Trophoblast cell (in vitro differentiated cells and primary cell): ENCODE results near the gene GRAMD1A.

Experiments
- DNase-seq, 2 donors: peaks; one replicate each; pipeline ENCODE4 v3.0.0-alpha.2; 2016
- H2AFZ ChIP-seq: 2 replicates; pipeline ENCODE4 v1.6.1; 2013; ENCODE audit warnings: low read length, moderate library complexity, mild to moderate bottlenecking; ENCODE audit not compliant: insufficient read depth, poor library complexity
- H2AK5ac ChIP-seq: 2 replicates; pipeline ENCODE4 v1.6.1; 2013; ENCODE audit warnings: mild to moderate bottlenecking, low read length
- H2BK120ac ChIP-seq: 2 replicates; pipeline ENCODE4 v1.6.1; 2013; ENCODE audit warnings: low read length, mild to moderate bottlenecking, moderate library complexity; ENCODE audit not compliant: insufficient read depth, poor library complexity
- H2BK12ac ChIP-seq: 2 replicates; pipeline ENCODE4 v1.6.1; 2013; ENCODE audit warnings: mild to moderate bottlenecking, low read length, moderate library complexity
- H2BK5ac ChIP-seq: 2 replicates; pipeline ENCODE4 v1.6.1; 2013; ENCODE audit warnings: low read length, low read depth, moderate library complexity, mild to moderate bottlenecking; ENCODE audit not compliant: poor library complexity
- H3K14ac ChIP-seq: 2 replicates; pipeline ENCODE4 v1.6.1; 2013; ENCODE audit warnings: mild to moderate bottlenecking, low read length
- H3K18ac ChIP-seq: 2 replicates; pipeline ENCODE4 v1.6.1; 2013; ENCODE audit warnings: mild to moderate bottlenecking, low read length
- H3K23ac ChIP-seq: 2 replicates; pipeline ENCODE4 v1.6.1; 2013; ENCODE audit warnings: low read length
- H3K27ac ChIP-seq: 2 replicates; pipeline ENCODE4 v1.5.1; 2013; ENCODE audit warnings: low read depth, mild to moderate bottlenecking, inconsistent platforms, low read length, moderate library complexity
- H3K27me3 ChIP-seq: 2 replicates; pipeline ENCODE4 v1.6.1; 2013; ENCODE audit warnings: inconsistent platforms, mild to moderate bottlenecking, low read length, moderate library complexity; ENCODE audit not compliant: insufficient read depth
- H3K36me3 ChIP-seq, 2 experiments: 1 replicate in 1 of 2; 2 replicates in 1 of 2; pipeline ENCODE4 v1.6.1; 2013; ENCODE audit warnings: low read length in 2 of 2, mild to moderate bottlenecking in 2 of 2, moderate library complexity in 1 of 2; ENCODE audit not compliant: insufficient read depth in 2 of 2, control insufficient read depth in 1 of 2
- H3K4ac ChIP-seq: 2 replicates; pipeline ENCODE4 v1.6.1; 2013; ENCODE audit warnings: low read depth, mild to moderate bottlenecking, low read length, moderate library complexity
- H3K4me1 ChIP-seq, 2 experiments: 1 replicate in 1 of 2; 2 replicates in 1 of 2; pipeline ENCODE4 v1.6.1; 2013; ENCODE audit warnings: low read length in 2 of 2, mild to moderate bottlenecking in 2 of 2, moderate library complexity in 1 of 2; ENCODE audit not compliant: insufficient read depth in 2 of 2, control insufficient read depth in 1 of 2
- H3K4me2 ChIP-seq: 2 replicates; pipeline ENCODE4 v1.6.1; 2013; ENCODE audit warnings: inconsistent platforms, mild to moderate bottlenecking, low read length, moderate library complexity
- H3K4me3 ChIP-seq: 2 replicates; pipeline ENCODE4 v1.5.1; 2013; ENCODE audit warnings: mild to moderate bottlenecking, low read depth, low read length, inconsistent platforms
- H3K79me1 ChIP-seq: one replicate; pipeline ENCODE4 v1.6.1; 2013; ENCODE audit warnings: low read length
- H3K79me2 ChIP-seq: 2 replicates; pipeline ENCODE4 v1.6.1; 2013; ENCODE audit warnings: low read length, mild to moderate bottlenecking; ENCODE audit not compliant: control insufficient read depth, insufficient read depth, poor library complexity
- H3K9ac ChIP-seq: 2 replicates; pipeline ENCODE4 v1.6.1; 2013; ENCODE audit warnings: mild to moderate bottlenecking, low read length
- H3K9me3 ChIP-seq: 2 replicates; pipeline ENCODE4 v1.6.1; 2013; ENCODE audit warnings: low read depth, mild to moderate bottlenecking, control low read depth, inconsistent platforms, low read length; ENCODE audit not compliant: insufficient read depth
- H4K12ac ChIP-seq: 2 replicates; pipeline ENCODE4 v1.6.1; 2013; ENCODE audit warnings: low read depth, mild to moderate bottlenecking, low read length, moderate library complexity
- H4K8ac ChIP-seq: 2 replicates; pipeline ENCODE4 v1.6.1; 2013; ENCODE audit warnings: low read depth, mild to moderate bottlenecking, low read length, moderate library complexity
- H4K91ac ChIP-seq: one replicate; pipeline ENCODE4 v1.6.1; 2013; ENCODE audit warnings: low read depth, mild to moderate bottlenecking, low read length, moderate library complexity
- WGBS: extraction: QIAGEN DNeasy Blood & Tissue Kit; methylation state at CpG from one replicate; pipeline ENCODE4 v1.1.7; 2013; ENCODE audit warnings: missing lambda C conversion rate; ENCODE audit not compliant: insufficient read length, insufficient coverage; ENCODE audit errors: extremely low coverage; 5-methylcytosine and 5-hydroxymethylcytosine counted together

Gene GRAMD1A

GRCh38 chr19:35024095-35024494 lies 24.0 kb downstream of the GRAMD1A start:
- Histone ChIP-seq H3K79me1 (no peaks in the 10 kb centered on the region), H3K9ac (no peak overlapping the region), H3K14ac (no peak overlapping the region), H2AFZ (no peak overlapping the region), H3K27ac (no peak overlapping the region), H3K9me3 (no peaks in the 10 kb centered on the region), H3K4me3 (no peak overlapping the region), H3K4ac (no peak overlapping the region), H3K4me1 (no peaks in the 10 kb centered on the region), H4K12ac (no peak overlapping the region), H3K36me3 (peaks cover 83 to 86% of the 10 kb centered on the region in 2 experiments), H3K23ac (no peak overlapping the region), H3K18ac (no peak overlapping the region), H4K8ac (no peak overlapping the region), H2BK5ac (no peak overlapping the region), H2AK5ac (no peak overlapping the region), H3K79me2 (no peaks in the 10 kb centered on the region), H2BK12ac (no peak overlapping the region), H2BK120ac (no peak overlapping the region), H4K91ac (no peak overlapping the region), H3K27me3 (no peaks in the 10 kb centered on the region), H3K4me2 (no peak overlapping the region)
- no peak for DNase-seq
- no CpG with 5 or more reads among the region's 6 CpGs for WGBS

- Histone ChIP-seq H3K18ac (no peak overlapping the region), H2BK5ac (no peak overlapping the region), H3K36me3 (peaks cover 67 to 70% of the 10 kb centered on the region in 2 experiments), H3K23ac (no peak overlapping the region), H2BK120ac (no peak overlapping the region), H3K9me3 (no peaks in the 10 kb centered on the region), H3K4ac (no peak overlapping the region), H3K14ac (no peak overlapping the region), H3K4me2 (no peak overlapping the region), H3K27ac (no peak overlapping the region), H3K79me2 (no peaks in the 10 kb centered on the region), H2AK5ac (no peak overlapping the region), H2BK12ac (no peak overlapping the region), H3K4me1 (peaks cover 5% of the 10 kb centered on the region in 2 experiments), H4K91ac (no peak overlapping the region), H3K79me1 (no peaks in the 10 kb centered on the region), H3K27me3 (peaks cover 12% of the 10 kb centered on the region), H3K9ac (no peak overlapping the region), H4K12ac (no peak overlapping the region), H3K4me3 (no peak overlapping the region), H2AFZ (no peak overlapping the region), H4K8ac (no peak overlapping the region)
- WGBS: no CpG with 5 or more reads among the region's 21 CpGs
- no peak for DNase-seq
These were observed 25.8 kb downstream of the GRAMD1A start for GRCh38 chr19:35025969-35026368.

DNA sequence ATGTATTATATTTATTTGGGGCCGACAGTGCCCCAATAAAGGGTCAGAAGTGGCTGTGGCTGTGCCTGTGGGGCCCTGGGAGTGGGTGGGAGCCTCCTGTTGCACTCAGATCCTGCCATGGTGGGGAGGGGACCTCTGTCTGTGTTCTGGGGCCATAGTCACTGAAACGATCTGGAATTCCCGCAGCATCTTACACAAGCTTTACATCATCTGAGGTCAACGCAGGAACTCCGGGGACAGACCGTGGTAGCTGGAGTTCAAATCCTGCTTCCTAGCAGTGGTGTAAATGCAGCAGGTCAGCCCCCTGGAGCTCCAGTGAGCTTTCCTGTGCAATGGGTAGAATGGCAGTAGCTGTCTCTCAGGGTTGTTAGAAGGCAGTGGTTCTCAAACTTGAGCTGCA lies 26.3 kb downstream of the GRAMD1A start:
- Histone ChIP-seq H4K91ac (no peak overlapping the region), H3K27me3 (peaks cover 14% of the 10 kb centered on the region), H3K27ac (no peak overlapping the region), H3K79me2 (no peaks in the 10 kb centered on the region), H2AK5ac (no peak overlapping the region), H3K14ac (no peak overlapping the region), H3K9me3 (no peaks in the 10 kb centered on the region), H3K9ac (no peak overlapping the region), H3K4ac (no peak overlapping the region), H2BK5ac (no peak overlapping the region), H3K4me2 (no peak overlapping the region), H2BK12ac (no peak overlapping the region), H2AFZ (no peak overlapping the region), H3K18ac (no peak overlapping the region), H3K4me3 (no peak overlapping the region), H2BK120ac (no peak overlapping the region), H4K8ac (no peak overlapping the region), H3K4me1 (peaks cover 5 to 6% of the 10 kb centered on the region in 2 experiments), H3K23ac (no peak overlapping the region), H3K36me3 (peaks cover 62 to 65% of the 10 kb centered on the region in 2 experiments), H3K79me1 (no peaks in the 10 kb centered on the region), H4K12ac (no peak overlapping the region)
- DNase-seq: no peak
- no CpG with 5 or more reads among the region's 6 CpGs for WGBS

GRCh38 chr19:35027009-35027408 lies 26.9 kb downstream of the GRAMD1A start:
- H3K27ac ChIP-seq: no peak overlapping the region
- H2AFZ ChIP-seq: no peak overlapping the region
- no peak overlapping the region for H3K4me2 ChIP-seq
- no peak overlapping the region for H2BK5ac ChIP-seq
- no peak overlapping the region for H4K91ac ChIP-seq
- H3K79me2 ChIP-seq: no peaks in the 10 kb centered on the region
- peaks cover 56 to 59% of the 10 kb centered on the region in 2 experiments for H3K36me3 ChIP-seq
- H3K4ac ChIP-seq: no peak overlapping the region
- no peak overlapping the region for H2AK5ac ChIP-seq
- H3K4me3 ChIP-seq: no peak overlapping the region
- peaks cover 5 to 10% of the 10 kb centered on the region in 2 experiments for H3K4me1 ChIP-seq
- no peaks in the 10 kb centered on the region for H3K9me3 ChIP-seq
- no peak overlapping the region for H4K12ac ChIP-seq
- H4K8ac ChIP-seq: no peak overlapping the region
- no peak for DNase-seq
- H3K79me1 ChIP-seq: no peaks in the 10 kb centered on the region
- H2BK12ac ChIP-seq: no peak overlapping the region
- H3K18ac ChIP-seq: no peak overlapping the region
- no peak overlapping the region for H2BK120ac ChIP-seq
- no peak overlapping the region for H3K23ac ChIP-seq
- H3K27me3 ChIP-seq: peaks cover 17% of the 10 kb centered on the region
- H3K14ac ChIP-seq: no peak overlapping the region
- no peak overlapping the region for H3K9ac ChIP-seq
- no CpG with 5 or more reads among the region's 8 CpGs for WGBS
